Neural progenitor cell (in vitro differentiated cells): ENCODE results near the gene RAB20.
"Not testable (repeated sequence)": the region's sequence is repeated elsewhere in the genome, so short reads cannot be mapped to it uniquely, and the experiment has no call there.

Experiments used
- CTCF ChIP-seq: fragments of 200-600 bp; sonication (generic); IDR thresholded peaks from 2 replicates; pipeline ENCODE4 v1.5.1; 2017; ENCODE audit warnings: antibody characterized with exemption, mild to moderate bottlenecking
- EZH2 ChIP-seq: fragments of 200-600 bp; sonication (generic); IDR thresholded peaks from 2 replicates; pipeline ENCODE4 v1.6.1; 2017; ENCODE audit warnings: antibody characterized with exemption, mild to moderate bottlenecking, moderate library complexity
- EZH2phosphoT487 ChIP-seq: fragments of 200-600 bp; sonication (generic); IDR thresholded peaks from 2 replicates; pipeline ENCODE4 v1.6.1; 2017; ENCODE audit warnings: antibody characterized with exemption

DNA sequence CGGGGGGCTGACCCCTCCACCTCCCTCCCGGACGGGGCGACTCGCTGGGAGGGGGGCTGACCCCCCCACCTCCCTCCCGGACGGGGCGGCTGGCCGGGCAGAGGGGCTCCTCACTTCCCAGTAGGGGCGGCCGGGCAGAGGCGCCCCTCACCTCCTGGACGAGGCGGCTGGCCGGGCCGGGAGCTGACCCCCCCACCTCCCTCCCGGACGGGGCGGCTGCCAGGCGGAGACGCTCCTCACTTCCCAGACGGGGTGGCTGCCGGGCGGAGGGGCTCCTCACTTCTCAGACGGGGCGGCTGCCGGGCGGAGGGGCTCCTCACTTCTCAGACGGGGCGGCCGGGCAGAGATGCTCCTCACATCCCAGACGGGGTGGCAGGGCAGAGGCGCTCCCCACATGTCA is 44.8 kb upstream of the RAB20 start:
- TF ChIP-seq EZH2phosphoT487, CTCF, EZH2: not testable (repeated sequence)
